Measurements from ENCODE around the gene CSNK1A1. TPM values are rescaled to one million over a fixed set of nuclear protein-coding genes. Genes with fewer than 3 reads are reported as not detected.
A peak's percentile ranks its signal among the peaks of the same experiment; 100 is the strongest.

The CSNK1A1 gene
- polyA plus RNA-seq, 1 of the 3 experiments (the other 2 are of a cell fraction) = 70.7 TPM

DNA sequence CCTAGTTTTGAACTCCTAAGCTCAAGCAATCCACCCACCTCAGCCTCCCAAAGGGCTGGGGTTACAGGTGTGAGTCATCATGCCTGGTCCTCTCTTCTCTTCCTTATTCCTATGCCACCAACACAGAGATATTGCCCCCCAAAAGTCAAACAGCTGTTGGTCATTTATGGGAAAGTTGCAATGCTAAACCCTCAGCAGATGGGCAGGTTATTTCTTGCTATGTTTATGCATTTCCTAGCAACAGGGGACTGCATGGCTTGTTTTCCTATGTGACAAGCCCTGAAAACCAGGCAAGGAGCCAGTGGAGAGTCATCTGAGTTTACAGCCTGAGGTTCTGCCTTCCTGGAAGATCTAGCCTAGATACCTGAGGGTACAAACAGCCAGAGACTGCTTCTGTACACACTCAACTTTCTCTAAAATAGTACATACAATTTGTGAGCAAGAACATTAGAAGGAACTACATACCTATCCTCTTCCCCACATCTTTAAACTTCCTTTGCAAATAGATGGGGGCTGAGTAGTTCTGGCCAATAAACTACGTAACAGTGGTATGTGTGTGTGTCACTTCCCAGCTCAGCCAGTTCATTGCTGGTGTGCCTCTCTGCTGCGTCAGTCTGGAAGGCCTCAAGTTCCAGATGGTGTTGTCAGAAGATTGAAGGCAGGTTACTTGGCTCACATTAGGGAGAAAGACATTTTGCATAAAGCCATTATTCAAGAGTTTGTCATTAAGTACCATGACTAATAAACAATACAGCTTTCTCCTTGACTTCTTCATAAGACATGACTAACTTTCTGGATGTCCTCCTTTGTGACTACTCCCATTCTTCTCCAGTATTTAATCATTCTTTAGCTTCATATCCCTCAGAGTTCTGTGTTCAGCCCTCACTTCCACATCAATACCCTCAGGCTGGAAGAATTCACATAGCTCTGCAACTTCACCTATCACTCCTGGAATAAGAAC is 65.3 kb downstream of the CSNK1A1 start:
- Histone ChIP-seq H3K9ac (peak overlapping the region; percentile 79), H3F3A (replicated peaks; ENCODE audit: insufficient read depth) (peaks cover 49% of the 10 kb centered on the region), H3K27ac (ENCODE audit: low read depth in 2 of 2, low read length in 1 of 2) (peak overlapping the region; percentile 85 to 99), H3K4me1 (ENCODE audit: control insufficient read depth in 1 of 2, insufficient read depth in 2 of 2, low read depth in 1 of 2, low read length in 1 of 2) (peaks cover 16 to 39% of the 10 kb centered on the region in 2 experiments), H3K4me2 (peak overlapping the region; percentile 59), H4K20me1 (ENCODE audit: insufficient read depth) (no peaks in the 10 kb centered on the region), H3K36me3 (replicated peaks in 1 of 2; ENCODE audit: control insufficient read depth in 1 of 2, insufficient read depth in 2 of 2, low read length in 1 of 2) (no peaks in the 10 kb centered on the region), H3K27me3 (ENCODE audit: insufficient read depth) (no peaks in the 10 kb centered on the region), H3K9me2 (no peaks in the 10 kb centered on the region), H2AFZ (ENCODE audit: low read depth) (no peak overlapping the region), H3K9me3 (no peaks in the 10 kb centered on the region), H3K4me3 (ENCODE audit: low read depth in 2 of 2, low read length in 1 of 2) (no peak overlapping the region), H3K79me2 (ENCODE audit: insufficient read depth) (no peaks in the 10 kb centered on the region)
- 6% methylated on average over 2 of the region's 2 CpGs for WGBS (ENCODE audit: low lambda C conversion rate)
- peak; percentile 34 for DNase-seq
- ChIA-PET CTCF (interaction anchor here (0.8 to 2.4 kb wide), 8 partner anchors 10 to 119 kb away, joined by 3 to 8 read pairs (median 4); partner anchors contain the start of gene CSNK1A1), POLR2A (interaction anchor here (0.8 kb wide), 1 partner anchor 31 kb away, joined by 3 read pairs; no protein-coding TSS in a partner anchor)
- TF ChIP-seq GATA2 (CRISPR knock-in tag; IDR thresholded peaks at IDR 0.05) (no peak), TCF12 (IDR thresholded peaks at IDR 0.05) (peak; percentile 99), FOXM1 (IDR thresholded peaks at IDR 0.05; ENCODE audit: low read depth) (peak; percentile 68; the same call in 1 of the 2 replicates), POLR2AphosphoS5 (IDR thresholded peaks at IDR 0.05; ENCODE audit: low read depth, low read length) (peak; percentile 87), TAF1 (IDR thresholded peaks at IDR 0.05; ENCODE audit: borderline replicate concordance, low read depth, low read length) (no peak; the same call in 1 of the 2 replicates), RAD21 (IDR thresholded peaks at IDR 0.05; ENCODE audit: low read length) (no peak), FOSL2 (IDR thresholded peaks at IDR 0.05; ENCODE audit: borderline replicate concordance, low read depth) (peak; percentile 96), CHD2 (IDR thresholded peaks at IDR 0.05; ENCODE audit: low read length, partially characterized antibody) (no peak), EZH2phosphoT487 (IDR thresholded peaks at IDR 0.05; ENCODE audit: borderline replicate concordance, low read depth) (no peak), SMC3 (IDR thresholded peaks at IDR 0.05; ENCODE audit: low read depth, low read length) (no peak; the same call in 1 of the 2 replicates), GABPA (IDR thresholded peaks at IDR 0.05; ENCODE audit: low read depth) (0 out of 2 replicates have a peak, but pooled peaks have one; percentile 11), NRF1 (IDR thresholded peaks at IDR 0.05; ENCODE audit: low read depth, low read length) (no peak), SIN3A (IDR thresholded peaks at IDR 0.05; ENCODE audit: borderline replicate concordance, low read depth, low read length) (peak; percentile 73), MEF2A (IDR thresholded peaks at IDR 0.05; ENCODE audit: borderline replicate concordance, low read depth) (peak; percentile 28), TEAD4 (IDR thresholded peaks at IDR 0.05; ENCODE audit: borderline replicate concordance, insufficient read depth) (peak; percentile 92), EP300 (IDR thresholded peaks at IDR 0.05; ENCODE audit: borderline replicate concordance in 1 of 2, low read depth in 1 of 2, low read length in 1 of 2) (peak; percentile 78 to 98; a peak in 3 of 4 replicates), RXRA (IDR thresholded peaks at IDR 0.05; ENCODE audit: borderline replicate concordance, low read depth) (peak; percentile 85; the same call in 1 of the 2 replicates), ELF1 (IDR thresholded peaks at IDR 0.05) (peak; percentile 20; the same call in 1 of the 2 replicates), JUND (IDR thresholded peaks at IDR 0.05) (peak; percentile 96), NFIC (IDR thresholded peaks at IDR 0.05; ENCODE audit: borderline replicate concordance) (peak; percentile 94)
- TF ChIP-seq, protein P1, sequence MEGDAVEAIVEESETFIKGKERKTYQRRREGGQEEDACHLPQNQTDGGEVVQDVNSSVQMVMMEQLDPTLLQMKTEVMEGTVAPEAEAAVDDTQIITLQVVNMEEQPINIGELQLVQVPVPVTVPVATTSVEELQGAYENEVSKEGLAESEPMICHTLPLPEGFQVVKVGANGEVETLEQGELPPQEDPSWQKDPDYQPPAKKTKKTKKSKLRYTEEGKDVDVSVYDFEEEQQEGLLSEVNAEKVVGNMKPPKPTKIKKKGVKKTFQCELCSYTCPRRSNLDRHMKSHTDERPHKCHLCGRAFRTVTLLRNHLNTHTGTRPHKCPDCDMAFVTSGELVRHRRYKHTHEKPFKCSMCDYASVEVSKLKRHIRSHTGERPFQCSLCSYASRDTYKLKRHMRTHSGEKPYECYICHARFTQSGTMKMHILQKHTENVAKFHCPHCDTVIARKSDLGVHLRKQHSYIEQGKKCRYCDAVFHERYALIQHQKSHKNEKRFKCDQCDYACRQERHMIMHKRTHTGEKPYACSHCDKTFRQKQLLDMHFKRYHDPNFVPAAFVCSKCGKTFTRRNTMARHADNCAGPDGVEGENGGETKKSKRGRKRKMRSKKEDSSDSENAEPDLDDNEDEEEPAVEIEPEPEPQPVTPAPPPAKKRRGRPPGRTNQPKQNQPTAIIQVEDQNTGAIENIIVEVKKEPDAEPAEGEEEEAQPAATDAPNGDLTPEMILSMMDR (IDR thresholded peaks at IDR 0.05) = no peak
- TF ChIP-seq, protein P2, sequence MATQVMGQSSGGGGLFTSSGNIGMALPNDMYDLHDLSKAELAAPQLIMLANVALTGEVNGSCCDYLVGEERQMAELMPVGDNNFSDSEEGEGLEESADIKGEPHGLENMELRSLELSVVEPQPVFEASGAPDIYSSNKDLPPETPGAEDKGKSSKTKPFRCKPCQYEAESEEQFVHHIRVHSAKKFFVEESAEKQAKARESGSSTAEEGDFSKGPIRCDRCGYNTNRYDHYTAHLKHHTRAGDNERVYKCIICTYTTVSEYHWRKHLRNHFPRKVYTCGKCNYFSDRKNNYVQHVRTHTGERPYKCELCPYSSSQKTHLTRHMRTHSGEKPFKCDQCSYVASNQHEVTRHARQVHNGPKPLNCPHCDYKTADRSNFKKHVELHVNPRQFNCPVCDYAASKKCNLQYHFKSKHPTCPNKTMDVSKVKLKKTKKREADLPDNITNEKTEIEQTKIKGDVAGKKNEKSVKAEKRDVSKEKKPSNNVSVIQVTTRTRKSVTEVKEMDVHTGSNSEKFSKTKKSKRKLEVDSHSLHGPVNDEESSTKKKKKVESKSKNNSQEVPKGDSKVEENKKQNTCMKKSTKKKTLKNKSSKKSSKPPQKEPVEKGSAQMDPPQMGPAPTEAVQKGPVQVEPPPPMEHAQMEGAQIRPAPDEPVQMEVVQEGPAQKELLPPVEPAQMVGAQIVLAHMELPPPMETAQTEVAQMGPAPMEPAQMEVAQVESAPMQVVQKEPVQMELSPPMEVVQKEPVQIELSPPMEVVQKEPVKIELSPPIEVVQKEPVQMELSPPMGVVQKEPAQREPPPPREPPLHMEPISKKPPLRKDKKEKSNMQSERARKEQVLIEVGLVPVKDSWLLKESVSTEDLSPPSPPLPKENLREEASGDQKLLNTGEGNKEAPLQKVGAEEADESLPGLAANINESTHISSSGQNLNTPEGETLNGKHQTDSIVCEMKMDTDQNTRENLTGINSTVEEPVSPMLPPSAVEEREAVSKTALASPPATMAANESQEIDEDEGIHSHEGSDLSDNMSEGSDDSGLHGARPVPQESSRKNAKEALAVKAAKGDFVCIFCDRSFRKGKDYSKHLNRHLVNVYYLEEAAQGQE (IDR thresholded peaks at IDR 0.05; ENCODE audit: low read depth, low read length) = peak; percentile 38; the same call in 1 of the 2 replicates
- TF ChIP-seq, protein P3, sequence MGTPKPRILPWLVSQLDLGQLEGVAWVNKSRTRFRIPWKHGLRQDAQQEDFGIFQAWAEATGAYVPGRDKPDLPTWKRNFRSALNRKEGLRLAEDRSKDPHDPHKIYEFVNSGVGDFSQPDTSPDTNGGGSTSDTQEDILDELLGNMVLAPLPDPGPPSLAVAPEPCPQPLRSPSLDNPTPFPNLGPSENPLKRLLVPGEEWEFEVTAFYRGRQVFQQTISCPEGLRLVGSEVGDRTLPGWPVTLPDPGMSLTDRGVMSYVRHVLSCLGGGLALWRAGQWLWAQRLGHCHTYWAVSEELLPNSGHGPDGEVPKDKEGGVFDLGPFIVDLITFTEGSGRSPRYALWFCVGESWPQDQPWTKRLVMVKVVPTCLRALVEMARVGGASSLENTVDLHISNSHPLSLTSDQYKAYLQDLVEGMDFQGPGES (IDR thresholded peaks at IDR 0.05; ENCODE audit: low read depth, low read length) = no peak
- TF ChIP-seq, protein P4, sequence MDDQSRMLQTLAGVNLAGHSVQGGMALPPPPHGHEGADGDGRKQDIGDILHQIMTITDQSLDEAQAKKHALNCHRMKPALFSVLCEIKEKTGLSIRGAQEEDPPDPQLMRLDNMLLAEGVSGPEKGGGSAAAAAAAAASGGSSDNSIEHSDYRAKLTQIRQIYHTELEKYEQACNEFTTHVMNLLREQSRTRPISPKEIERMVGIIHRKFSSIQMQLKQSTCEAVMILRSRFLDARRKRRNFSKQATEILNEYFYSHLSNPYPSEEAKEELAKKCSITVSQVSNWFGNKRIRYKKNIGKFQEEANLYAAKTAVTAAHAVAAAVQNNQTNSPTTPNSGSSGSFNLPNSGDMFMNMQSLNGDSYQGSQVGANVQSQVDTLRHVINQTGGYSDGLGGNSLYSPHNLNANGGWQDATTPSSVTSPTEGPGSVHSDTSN (IDR thresholded peaks at IDR 0.05) = peak; percentile 98

All from SK-N-SH (cell line).